ENCODE measurements around the gene TARDBP. TPM values are rescaled to one million over a fixed set of nuclear protein-coding genes. Genes with fewer than 3 reads are reported as not detected.
"Not testable (repeated sequence)": the region's sequence is repeated elsewhere in the genome, so short reads cannot be mapped to it uniquely, and the experiment has no call there.

Gene TARDBP
- total RNA-seq, 1 donor from 2014 or later, result 61.9 TPM

DNA sequence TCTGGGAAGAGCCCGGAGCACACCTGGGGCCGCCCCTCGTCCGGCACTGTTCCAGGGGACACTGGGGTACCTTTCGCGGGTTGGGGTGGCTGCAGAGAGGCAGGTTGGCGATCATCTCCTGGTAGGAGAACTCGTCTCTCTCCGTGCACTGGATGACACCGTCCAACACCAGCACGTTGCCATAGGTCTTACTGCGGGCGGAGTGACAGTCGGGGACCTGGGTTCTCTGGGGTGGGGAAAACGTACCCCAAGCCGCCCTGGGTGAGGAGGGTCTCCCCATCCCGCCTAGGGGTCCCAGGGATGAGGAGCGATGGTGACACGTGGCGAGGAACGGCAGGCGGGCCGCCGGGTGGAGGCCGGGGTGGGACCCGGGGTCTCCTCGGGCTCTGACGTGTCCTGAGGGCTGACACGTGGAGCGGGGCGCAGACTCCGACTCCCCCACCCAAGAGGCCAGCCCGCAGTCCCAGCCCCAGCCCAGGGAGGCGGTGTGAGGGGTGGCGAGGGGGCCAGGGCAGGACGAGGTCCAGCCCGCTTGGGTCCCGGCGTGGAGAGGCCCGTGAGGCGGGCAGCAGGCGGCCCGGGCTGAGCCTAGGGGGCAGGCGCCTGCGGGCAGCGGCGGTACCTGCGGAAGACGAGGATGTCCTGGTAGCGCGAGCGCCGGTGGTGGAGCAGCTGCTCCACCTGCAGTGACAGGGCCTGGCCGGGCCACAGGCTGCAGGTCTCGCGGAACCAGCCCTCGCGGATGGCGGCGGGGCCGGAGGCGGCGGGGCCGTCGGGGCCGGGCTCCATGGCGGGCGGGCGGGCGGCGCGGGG lies 46.9 kb downstream of the TARDBP start:
- peak; percentile 17 to 27 for DNase-seq (ENCODE audit: low read depth in 2 of 2)

DNA sequence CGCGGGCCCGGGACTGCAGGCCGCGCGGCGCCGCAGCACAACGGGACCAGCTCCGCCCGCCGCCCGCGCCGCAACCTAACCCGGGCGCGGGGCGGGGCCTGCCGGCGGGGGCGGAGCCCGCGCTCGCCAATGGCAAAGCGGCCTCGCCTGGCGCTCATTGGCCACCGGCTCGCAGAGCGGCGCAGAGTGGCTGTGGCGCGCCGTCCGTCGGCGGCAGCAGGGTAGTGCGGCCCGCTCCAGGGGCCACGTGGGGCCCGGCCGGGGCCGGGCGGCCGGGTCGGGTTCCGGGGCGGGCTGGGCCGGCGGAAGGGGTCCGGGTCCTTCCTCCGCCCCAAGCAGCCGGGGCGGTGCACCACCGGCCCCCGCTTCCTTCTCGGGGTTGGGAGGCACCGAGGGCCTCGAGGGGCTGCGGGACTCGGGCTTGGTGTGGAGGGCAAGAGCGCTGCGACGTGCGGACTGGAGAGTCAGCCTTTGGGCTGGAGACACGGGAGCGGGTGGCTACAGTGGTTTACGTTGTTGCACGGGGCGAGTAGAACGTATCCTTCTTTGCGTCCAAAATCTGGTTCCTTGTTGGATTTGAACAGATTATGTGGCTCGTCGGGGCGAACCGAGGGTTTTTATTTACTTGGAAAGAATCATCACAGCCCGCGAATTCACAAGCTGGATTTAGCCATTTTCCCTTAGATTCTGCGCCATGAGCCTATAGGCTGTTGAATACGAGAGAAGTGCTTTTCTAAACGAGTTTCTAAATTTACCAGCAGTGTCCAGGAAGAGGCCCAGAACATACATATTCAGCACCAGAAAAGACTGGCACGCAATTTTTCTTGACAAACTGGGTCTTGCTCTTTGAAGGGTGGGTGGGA lies 47.7 kb downstream of the TARDBP start, which contains the start of gene SRM:
TSS of gene SRM (minus strand) at position 51 of the 863 bp plus-strand sequence. CDS start 75 bp downstream, outside the sequence.
- DNase-seq (ENCODE audit: low read depth in 2 of 2), result peak; percentile 91 to 93

DNA sequence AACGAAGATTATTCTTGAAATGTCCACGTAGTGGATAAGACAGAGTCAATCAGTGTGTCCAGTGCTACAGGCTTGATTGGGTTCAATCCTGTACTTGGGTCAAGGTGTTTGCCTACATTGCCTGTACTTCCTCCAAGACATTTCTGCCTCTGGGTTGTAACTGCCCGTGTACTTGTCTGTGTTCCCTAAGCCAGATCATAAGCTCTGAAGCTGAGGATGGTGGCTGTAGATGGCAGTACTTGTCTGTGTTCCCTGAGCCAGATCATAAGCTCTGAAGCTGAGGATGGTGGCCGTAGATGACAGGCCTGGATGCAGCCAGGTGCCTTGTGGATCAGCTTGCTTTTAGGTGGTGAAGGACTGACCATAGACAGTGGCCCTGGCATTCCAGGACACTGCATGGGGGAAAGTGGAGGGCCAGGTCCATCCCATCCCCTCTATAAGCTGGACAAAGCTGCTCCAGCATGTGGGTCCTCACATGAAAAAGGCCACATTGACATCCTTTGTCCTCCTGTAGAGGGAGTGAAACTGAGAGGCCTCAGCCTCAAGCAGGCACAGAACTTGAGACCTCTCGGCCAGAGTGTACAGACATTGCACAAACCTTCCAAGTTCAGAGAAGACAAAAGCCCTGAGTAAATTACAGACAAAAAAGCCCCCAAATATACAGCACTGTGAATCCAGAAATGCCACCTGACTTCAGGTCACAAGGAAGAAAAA lies 49.4 kb downstream of the TARDBP start:
- no peak for DNase-seq (ENCODE audit: low read depth in 2 of 2)

DNA sequence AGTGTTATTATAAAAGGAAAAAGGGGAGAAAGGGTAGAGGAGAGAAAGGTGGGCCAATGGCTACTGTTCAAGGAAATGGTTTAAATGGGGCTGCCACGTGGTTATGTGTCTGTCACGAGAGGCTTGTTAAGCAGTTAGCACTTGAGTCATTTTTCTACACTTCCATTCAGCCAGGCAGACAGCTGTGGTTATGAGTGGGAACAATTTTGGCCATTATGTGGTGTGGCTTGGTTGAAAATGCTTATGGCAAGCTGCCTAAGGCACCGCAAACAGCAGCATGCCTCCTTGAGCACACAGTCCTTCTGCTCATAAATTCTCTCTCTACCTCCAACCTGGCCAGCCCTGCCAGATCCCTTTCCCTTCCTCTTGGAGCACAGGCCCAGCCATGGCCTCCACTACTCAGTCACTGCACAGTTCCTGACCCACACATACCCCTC lies 50.5 kb downstream of the TARDBP start:
- DNase-seq (ENCODE audit: low read depth in 2 of 2), result no peak

- not testable (repeated sequence) for DNase-seq (ENCODE audit: low read depth in 2 of 2)
Measured at GRCh38 chr1:11063937-11064537, 51.6 kb downstream of the TARDBP start.

GRCh38 chr1:11064942-11065341 lies 52.5 kb downstream of the TARDBP start:
- DNase-seq (ENCODE audit: low read depth in 2 of 2), result no peak

DNA sequence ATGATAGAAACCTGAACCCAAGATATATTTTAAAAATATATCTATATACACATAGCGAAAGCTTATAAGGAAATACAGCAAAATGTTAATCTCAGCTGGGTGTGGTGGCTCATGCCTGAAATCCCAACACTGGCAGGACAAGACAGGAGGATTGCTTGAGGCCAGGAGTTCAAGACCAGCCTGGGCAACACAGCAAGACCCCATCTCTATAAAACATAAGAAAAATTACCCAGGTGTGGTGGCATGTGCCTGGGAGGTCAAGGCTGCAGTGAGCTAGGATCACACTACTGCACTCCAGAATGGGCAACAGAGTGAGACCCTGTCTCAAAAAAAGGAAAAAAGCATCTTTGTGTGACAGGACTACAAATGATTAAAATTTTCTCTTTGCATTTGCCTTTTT lies 53.3 kb downstream of the TARDBP start:
- DNase-seq (ENCODE audit: low read depth in 2 of 2), result no peak

- DNase-seq (ENCODE audit: low read depth in 2 of 2), result no peak
Measured at GRCh38 chr1:11067716-11068599, 55.5 kb downstream of the TARDBP start.

DNA sequence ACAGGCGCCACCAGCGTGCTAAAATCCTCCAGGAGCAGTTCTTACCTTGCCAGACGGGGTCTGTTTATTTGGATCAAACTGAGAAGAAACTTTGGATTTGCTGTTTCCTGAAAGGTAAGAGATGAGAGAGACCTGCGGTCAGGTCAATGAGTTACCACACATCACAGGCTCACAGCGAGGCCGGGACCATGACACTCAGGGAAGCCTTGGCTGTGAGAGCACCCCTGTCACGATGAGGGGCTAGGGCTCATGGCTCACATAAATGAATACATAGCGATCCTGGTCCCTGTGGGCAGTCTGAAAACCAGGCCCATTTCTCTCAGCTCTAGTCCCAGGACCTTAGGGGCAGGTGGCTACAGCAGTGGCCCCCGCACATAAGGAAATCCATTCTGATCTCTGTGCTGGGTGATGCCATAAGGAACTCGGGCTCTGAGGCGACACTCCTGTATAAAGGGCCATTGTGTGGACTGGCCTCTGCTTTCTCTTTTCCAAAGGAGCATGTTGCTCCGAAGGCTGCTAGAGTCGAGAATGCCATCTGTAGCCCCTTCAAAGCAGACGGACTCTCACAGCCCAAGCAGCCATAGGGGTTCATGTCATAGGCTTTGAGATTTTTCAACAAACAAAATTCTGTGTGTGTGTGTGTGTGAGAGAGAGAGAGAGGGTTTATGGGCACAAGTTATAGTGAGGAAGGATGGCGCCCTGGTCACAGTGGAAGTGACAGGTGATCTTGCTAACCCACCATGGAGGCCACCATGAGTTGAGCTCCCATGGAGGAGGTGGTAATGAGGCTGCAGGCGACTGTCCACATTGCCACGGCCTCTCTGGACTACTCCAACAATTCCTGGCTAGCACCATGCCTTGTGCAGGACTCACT lies 56.4 kb downstream of the TARDBP start:
- DNase-seq (ENCODE audit: low read depth in 2 of 2), result no peak

DNA sequence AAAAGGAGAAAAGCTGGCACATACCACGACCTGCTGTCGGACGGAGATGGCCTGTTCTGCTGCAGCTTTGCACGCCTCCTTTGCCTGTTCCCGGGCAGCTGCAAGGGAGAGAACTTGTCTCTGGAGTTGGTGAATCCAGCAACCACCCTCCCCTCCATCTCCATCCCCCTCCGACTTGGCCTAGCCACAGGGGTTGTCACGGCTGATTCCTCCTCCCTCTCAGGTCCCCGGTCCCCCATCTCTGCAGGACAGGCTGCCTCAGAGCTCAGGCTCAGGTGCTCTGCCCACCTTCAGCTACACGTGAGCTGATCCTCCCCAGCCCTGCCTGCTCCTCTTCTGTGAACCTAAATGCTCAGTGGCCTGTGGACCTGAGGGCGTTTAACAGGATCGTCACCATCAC lies 58.4 kb downstream of the TARDBP start:
- DNase-seq (ENCODE audit: low read depth in 2 of 2), result no peak

- DNase-seq (ENCODE audit: low read depth in 2 of 2), result no peak
Measured at GRCh38 chr1:11071463-11072215, 59.2 kb downstream of the TARDBP start.

- DNase-seq (ENCODE audit: low read depth in 2 of 2), result no peak
Measured at GRCh38 chr1:11072216-11072917, 59.9 kb downstream of the TARDBP start.

DNA sequence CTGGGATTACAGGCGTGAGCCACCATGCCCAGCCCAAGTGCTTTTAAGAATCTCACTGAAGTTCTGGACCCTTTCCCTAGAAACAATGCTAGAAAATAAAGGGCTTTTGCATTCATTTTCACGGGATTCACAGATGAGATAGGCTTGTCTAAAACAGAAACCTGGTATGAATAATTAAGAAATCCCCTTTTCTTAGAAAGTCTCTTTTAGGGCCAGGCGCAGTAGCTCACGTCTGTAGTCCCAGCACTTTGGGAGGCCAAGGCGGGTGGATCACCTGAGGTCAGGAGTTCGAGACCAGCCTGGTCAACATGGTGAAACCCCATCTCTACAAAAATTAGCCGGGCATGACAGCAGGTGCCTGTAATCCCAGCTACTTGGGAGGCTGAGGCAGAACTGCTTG lies 60.9 kb downstream of the TARDBP start:
- DNase-seq (ENCODE audit: low read depth in 2 of 2), result not testable (repeated sequence)

Other genes starting within 250 kb of the TARDBP start
- gene CASZ1, start 216.0 kb upstream of the TARDBP start, total RNA-seq, result 0.99 and 1.1 TPM in 2 replicates
- gene MASP2, start 34.6 kb downstream of the TARDBP start, total RNA-seq, result not detected in 2 replicates
- gene SRM, start 47.4 kb downstream of the TARDBP start, total RNA-seq, result 5.7 and 8.7 TPM in 2 replicates
- gene EXOSC10, start 87.2 kb downstream of the TARDBP start, total RNA-seq, result 32.0 and 35.9 TPM in 2 replicates
- gene ANGPTL7, start 176.7 kb downstream of the TARDBP start, total RNA-seq, result not detected in 2 replicates
- 32.9 and 47.4 TPM in 2 replicates for gene MTOR, start 249.9 kb downstream of the TARDBP start, total RNA-seq

All from lung microvascular endothelial cell (primary cell).